Suppressor macrophage (primary cell): ENCODE measurements around the gene GPR107.
A peak's percentile ranks its signal among the peaks of the same experiment; 100 is the strongest.

ENCODE experiments used
- DNase-seq, 4 experiments: peaks; one replicate each; pipeline ENCODE4 v3.0.0-alpha.2; 2020 to 2022

Gene GPR107

GRCh38 chr9:130185490-130186031, 131.9 kb downstream of the GPR107 start:
- no peak for DNase-seq

- DNase-seq: no peak
Observed at GRCh38 chr9:130186051-130186450, 132.3 kb downstream of the GPR107 start.

DNA sequence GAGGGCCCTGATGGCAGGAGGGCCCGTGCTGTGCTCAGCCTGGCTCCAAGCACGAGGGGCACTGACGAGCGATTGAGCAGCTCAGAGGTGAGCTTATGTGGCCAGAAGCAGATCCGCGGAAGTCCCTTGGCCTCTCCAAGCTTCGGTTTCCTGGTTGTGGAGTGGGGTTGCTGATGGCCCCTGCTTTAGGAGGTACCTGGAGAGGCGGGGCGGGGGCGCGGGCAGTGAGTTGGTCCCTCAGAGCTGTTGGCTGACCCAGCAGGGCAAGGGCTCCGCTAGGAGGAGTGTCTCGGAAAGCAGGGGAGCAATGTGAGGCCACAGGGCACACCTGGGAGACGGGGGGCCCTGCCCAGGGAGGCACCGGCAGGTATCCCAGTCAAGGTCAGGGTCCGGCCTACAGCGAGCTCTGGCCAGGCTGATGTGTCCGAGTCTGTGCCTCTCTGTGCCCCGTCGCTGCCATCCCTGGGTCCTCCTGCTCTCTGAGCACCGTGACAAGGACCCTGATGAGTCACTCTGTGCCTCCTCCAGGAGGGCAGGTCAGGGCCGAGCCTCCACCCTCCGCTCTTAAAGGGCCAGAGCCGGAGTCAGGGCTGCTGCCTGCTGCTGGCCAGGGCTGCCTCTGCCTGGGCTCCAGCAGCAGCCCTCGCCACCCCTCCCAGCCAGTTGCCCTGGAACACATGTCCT, 133.3 kb downstream of the GPR107 start:
- DNase-seq: peak in 3 of 4 experiments; percentile 27 to 39 (median 39)

GRCh38 chr9:130187523-130187846, 133.8 kb downstream of the GPR107 start:
- DNase-seq: no peak

- no peak for DNase-seq
Observed at GRCh38 chr9:130188860-130189481, 135.3 kb downstream of the GPR107 start.
